Neural progenitor cell (in vitro differentiated cells): ENCODE measurements around the gene MICAL2. TPM values are rescaled to one million over a fixed set of nuclear protein-coding genes. Genes with fewer than 3 reads are reported as not detected.

ENCODE experiments used
- DNase-seq: peaks from one replicate; pipeline ENCODE4 v3.0.0-alpha.2; 2016; ENCODE audit warnings: low spot score
- H2AFZ ChIP-seq: fragments of 200-600 bp; sonication (generic); replicated peaks from 2 replicates; pipeline ENCODE4 v1.6.1; 2016; ENCODE audit warnings: antibody characterized with exemption
- H3F3A ChIP-seq: fragments of 200-600 bp; sonication (generic); 2 replicates; pipeline ENCODE4 v1.6.1; 2016; ENCODE audit warnings: antibody characterized with exemption, low read depth
- H3K27ac ChIP-seq: fragments of 200-600 bp; sonication (generic); 2 replicates; pipeline ENCODE4 v1.5.1; 2016; ENCODE audit warnings: mild to moderate bottlenecking
- H3K27me3 ChIP-seq: fragments of 200-600 bp; sonication (generic); 2 replicates; pipeline ENCODE4 v1.6.1; 2016; ENCODE audit warnings: mild to moderate bottlenecking, moderate library complexity
- H3K36me3 ChIP-seq: fragments of 200-600 bp; sonication (generic); 2 replicates; pipeline ENCODE4 v1.5.1; 2016
- H3K4me1 ChIP-seq: fragments of 200-600 bp; sonication (generic); 2 replicates; pipeline ENCODE4 v1.6.1; 2016; ENCODE audit warnings: mixed run types
- H3K4me2 ChIP-seq: fragments of 200-600 bp; sonication (generic); 2 replicates; pipeline ENCODE4 v1.6.1; 2016
- H3K4me3 ChIP-seq: fragments of 200-600 bp; sonication (generic); 2 replicates; pipeline ENCODE4 v1.5.1; 2016
- H3K79me2 ChIP-seq: fragments of 200-600 bp; sonication (generic); 2 replicates; pipeline ENCODE4 v1.6.1; 2016; ENCODE audit warnings: low read depth
- H3K9ac ChIP-seq: fragments of 200-600 bp; sonication (generic); 2 replicates; pipeline ENCODE4 v1.6.1; 2016
- H3K9me3 ChIP-seq: fragments of 200-600 bp; sonication (generic); 2 replicates; pipeline ENCODE4 v1.5.1; 2016; ENCODE audit warnings: low read depth
- H4K20me1 ChIP-seq: fragments of 200-600 bp; sonication (generic); 2 replicates; pipeline ENCODE4 v1.6.1; 2016; ENCODE audit warnings: low read depth
- H3K27ac Mint-ChIP-seq: 3 replicates; pipeline ENCODE4 v1.8.0; 2021; ENCODE audit warnings: mixed read lengths
- H3K27me3 Mint-ChIP-seq: 2 replicates; pipeline ENCODE4 v1.8.0; 2022; ENCODE audit warnings: low read depth, mild to moderate bottlenecking, inconsistent platforms, moderate library complexity, mixed read lengths; ENCODE audit not compliant: insufficient read depth
- H3K36me3 Mint-ChIP-seq: 3 replicates; pipeline ENCODE4 v1.8.0; 2021; ENCODE audit warnings: mixed read lengths
- H3K4me1 Mint-ChIP-seq: 3 replicates; pipeline ENCODE4 v1.8.0; 2021; ENCODE audit warnings: mixed read lengths
- H3K4me3 Mint-ChIP-seq: 3 replicates; pipeline ENCODE4 v1.8.0; 2021; ENCODE audit warnings: mild to moderate bottlenecking, moderate library complexity, mixed read lengths
- H3K9me3 Mint-ChIP-seq: 3 replicates; pipeline ENCODE4 v1.8.0; 2020; ENCODE audit warnings: mixed read lengths
- EZH2 ChIP-seq: fragments of 200-600 bp; sonication (generic); IDR thresholded peaks from 2 replicates; pipeline ENCODE4 v1.6.1; 2017; ENCODE audit warnings: antibody characterized with exemption, mild to moderate bottlenecking, moderate library complexity
- EZH2phosphoT487 ChIP-seq: fragments of 200-600 bp; sonication (generic); IDR thresholded peaks from 2 replicates; pipeline ENCODE4 v1.6.1; 2017; ENCODE audit warnings: antibody characterized with exemption
- total RNA-seq: library from RNA; depleted of rRNA; stranded (reverse); fragments of >200 nt; gene quantifications from 2 replicates; pipeline ENCODE4 v1.2.3, GENCODE V29; 2015; ENCODE audit warnings: low replicate concordance
- TF ChIP-seq, protein P1 (sequence below): fragments of 200-600 bp; sonication (generic); IDR thresholded peaks from 2 replicates; pipeline ENCODE4 v1.5.1; 2017; ENCODE audit warnings: antibody characterized with exemption, mild to moderate bottlenecking

The MICAL2 gene
- total RNA-seq, 1 donor from 2014 or later: 0.60 TPM

DNA sequence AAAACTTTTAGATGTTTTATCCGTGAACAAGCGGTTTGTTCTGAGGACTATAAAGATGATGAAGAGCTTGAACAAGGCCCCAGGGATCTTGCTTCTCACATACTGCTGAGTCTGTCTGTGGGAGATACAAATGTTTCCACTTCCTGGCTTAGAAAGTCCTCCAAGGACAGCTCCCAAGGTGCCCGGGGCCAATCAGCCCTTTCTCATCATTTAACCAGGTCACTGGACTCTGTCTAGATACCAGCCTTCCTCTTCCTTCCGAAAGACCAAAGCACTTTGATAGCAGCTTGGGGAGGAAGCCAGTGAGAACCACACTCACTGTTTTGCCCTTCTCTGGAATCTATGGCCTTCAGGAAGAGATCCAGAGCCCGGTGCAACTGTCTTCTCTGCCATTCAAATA is 4.3 kb upstream of the MICAL2 start:
- Histone ChIP-seq H3K36me3 (no peaks in the 10 kb centered on the region), H3K9me3 (no peaks in the 10 kb centered on the region), H3K4me1 (peaks cover 2% of the 10 kb centered on the region), H3K9ac (no peak overlapping the region), H3K79me2 (no peaks in the 10 kb centered on the region), H3K4me3 (no peak overlapping the region), H2AFZ (no peak overlapping the region), H3K4me2 (no peak overlapping the region), H3F3A (peaks cover 3% of the 10 kb centered on the region), H4K20me1 (peaks cover 2% of the 10 kb centered on the region), H3K27ac (no peak overlapping the region), H3K27me3 (peaks cover 23% of the 10 kb centered on the region)
- H3K9me3 Mint-ChIP-seq: no peaks in the 10 kb centered on the region
- TF ChIP-seq, protein P1, sequence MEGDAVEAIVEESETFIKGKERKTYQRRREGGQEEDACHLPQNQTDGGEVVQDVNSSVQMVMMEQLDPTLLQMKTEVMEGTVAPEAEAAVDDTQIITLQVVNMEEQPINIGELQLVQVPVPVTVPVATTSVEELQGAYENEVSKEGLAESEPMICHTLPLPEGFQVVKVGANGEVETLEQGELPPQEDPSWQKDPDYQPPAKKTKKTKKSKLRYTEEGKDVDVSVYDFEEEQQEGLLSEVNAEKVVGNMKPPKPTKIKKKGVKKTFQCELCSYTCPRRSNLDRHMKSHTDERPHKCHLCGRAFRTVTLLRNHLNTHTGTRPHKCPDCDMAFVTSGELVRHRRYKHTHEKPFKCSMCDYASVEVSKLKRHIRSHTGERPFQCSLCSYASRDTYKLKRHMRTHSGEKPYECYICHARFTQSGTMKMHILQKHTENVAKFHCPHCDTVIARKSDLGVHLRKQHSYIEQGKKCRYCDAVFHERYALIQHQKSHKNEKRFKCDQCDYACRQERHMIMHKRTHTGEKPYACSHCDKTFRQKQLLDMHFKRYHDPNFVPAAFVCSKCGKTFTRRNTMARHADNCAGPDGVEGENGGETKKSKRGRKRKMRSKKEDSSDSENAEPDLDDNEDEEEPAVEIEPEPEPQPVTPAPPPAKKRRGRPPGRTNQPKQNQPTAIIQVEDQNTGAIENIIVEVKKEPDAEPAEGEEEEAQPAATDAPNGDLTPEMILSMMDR: no peak
- TF ChIP-seq EZH2phosphoT487: no peak
- TF ChIP-seq EZH2: no peak
- H3K4me1 Mint-ChIP-seq: peaks cover 5% of the 10 kb centered on the region
- no peak for DNase-seq
- H3K36me3 Mint-ChIP-seq: no peaks in the 10 kb centered on the region
- H3K27ac Mint-ChIP-seq: no peak overlapping the region
- H3K4me3 Mint-ChIP-seq: no peak overlapping the region
- peaks cover 19% of the 10 kb centered on the region for H3K27me3 Mint-ChIP-seq

DNA sequence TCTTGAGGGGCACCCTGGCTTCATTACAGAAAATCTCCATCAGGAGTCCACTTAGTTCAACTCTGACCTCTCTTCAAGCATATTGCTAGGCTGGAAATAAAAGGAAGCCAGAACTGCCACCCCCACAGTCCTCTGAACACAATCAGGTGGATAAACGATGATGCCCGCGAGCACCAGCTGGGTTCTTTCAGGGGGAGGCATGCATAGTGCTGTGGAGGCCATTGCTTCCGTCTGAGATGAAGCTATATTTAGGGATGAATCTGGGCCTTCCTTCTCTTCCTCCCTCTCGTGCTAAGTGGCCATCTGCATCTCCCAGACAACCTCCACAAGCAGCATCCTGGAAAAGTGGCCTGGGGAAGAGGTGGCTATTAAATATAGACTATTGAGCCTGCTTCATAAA is 3.9 kb upstream of the MICAL2 start:
- peaks cover 7% of the 10 kb centered on the region for H3F3A ChIP-seq
- Mint-ChIP-seq H3K27me3 (peaks cover 19% of the 10 kb centered on the region), H3K36me3 (no peaks in the 10 kb centered on the region), H3K4me1 (peaks cover 5% of the 10 kb centered on the region), H3K4me3 (no peak overlapping the region), H3K27ac (no peak overlapping the region), H3K9me3 (no peaks in the 10 kb centered on the region)
- H3K4me1 ChIP-seq: peaks cover 6% of the 10 kb centered on the region
- peaks cover 27% of the 10 kb centered on the region for H3K27me3 ChIP-seq
- no peak for DNase-seq
- TF ChIP-seq, protein P1: no peak
- no peak for TF ChIP-seq EZH2
- no peak for TF ChIP-seq EZH2phosphoT487
- peaks cover 6% of the 10 kb centered on the region for H4K20me1 ChIP-seq
- H3K9me3 ChIP-seq: no peaks in the 10 kb centered on the region
- no peak overlapping the region for H2AFZ ChIP-seq
- H3K9ac ChIP-seq: no peak overlapping the region
- H3K4me2 ChIP-seq: no peak overlapping the region
- H3K27ac ChIP-seq: no peak overlapping the region
- no peaks in the 10 kb centered on the region for H3K79me2 ChIP-seq
- H3K4me3 ChIP-seq: no peak overlapping the region
- H3K36me3 ChIP-seq: no peaks in the 10 kb centered on the region

DNA sequence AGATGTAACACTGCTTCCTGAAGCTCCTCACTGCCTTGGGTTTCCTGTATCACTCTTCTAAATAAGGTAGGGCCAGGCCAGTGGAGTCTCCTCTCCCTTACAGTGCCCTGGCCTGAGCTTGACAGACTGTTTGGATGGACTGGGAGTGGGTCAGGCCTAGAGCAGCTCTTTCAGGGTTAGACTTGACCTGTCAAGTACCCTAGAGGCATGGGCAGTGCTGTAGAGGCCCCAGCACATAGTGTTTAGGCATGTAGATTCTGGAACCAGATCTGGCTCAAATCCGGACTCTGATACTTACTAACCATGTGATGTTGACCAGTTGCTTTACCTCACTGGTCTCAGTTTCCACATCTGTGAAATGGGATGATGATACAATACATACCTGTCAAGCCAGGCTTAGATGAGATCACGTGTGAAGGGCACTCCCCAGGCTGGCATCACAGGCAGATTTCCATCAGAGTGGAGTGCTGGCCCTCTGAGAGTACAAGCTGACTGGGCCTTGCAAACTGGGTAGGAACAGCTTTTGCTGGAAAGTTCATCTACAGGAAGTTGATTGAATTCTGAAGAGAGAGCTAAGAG is 1.4 kb upstream of the MICAL2 start:
- Histone ChIP-seq H3K4me3 (no peak overlapping the region), H3K27me3 (peaks cover 43% of the 10 kb centered on the region), H3K9ac (no peak overlapping the region), H3F3A (peaks cover 10% of the 10 kb centered on the region), H3K9me3 (no peaks in the 10 kb centered on the region), H3K4me2 (no peak overlapping the region), H3K36me3 (no peaks in the 10 kb centered on the region), H2AFZ (no peak overlapping the region), H4K20me1 (peaks cover 6% of the 10 kb centered on the region), H3K79me2 (no peaks in the 10 kb centered on the region), H3K27ac (no peak overlapping the region), H3K4me1 (peaks cover 8% of the 10 kb centered on the region)
- Mint-ChIP-seq H3K4me3 (no peak overlapping the region), H3K27ac (no peak overlapping the region), H3K4me1 (peaks cover 8% of the 10 kb centered on the region), H3K27me3 (peaks cover 26% of the 10 kb centered on the region), H3K9me3 (no peaks in the 10 kb centered on the region), H3K36me3 (no peaks in the 10 kb centered on the region)
- no peak for DNase-seq
- TF ChIP-seq EZH2phosphoT487: no peak
- TF ChIP-seq EZH2: no peak
- TF ChIP-seq, protein P1: no peak
